ENCODE measurements around the gene MMP27.

MMP27 gene

DNA sequence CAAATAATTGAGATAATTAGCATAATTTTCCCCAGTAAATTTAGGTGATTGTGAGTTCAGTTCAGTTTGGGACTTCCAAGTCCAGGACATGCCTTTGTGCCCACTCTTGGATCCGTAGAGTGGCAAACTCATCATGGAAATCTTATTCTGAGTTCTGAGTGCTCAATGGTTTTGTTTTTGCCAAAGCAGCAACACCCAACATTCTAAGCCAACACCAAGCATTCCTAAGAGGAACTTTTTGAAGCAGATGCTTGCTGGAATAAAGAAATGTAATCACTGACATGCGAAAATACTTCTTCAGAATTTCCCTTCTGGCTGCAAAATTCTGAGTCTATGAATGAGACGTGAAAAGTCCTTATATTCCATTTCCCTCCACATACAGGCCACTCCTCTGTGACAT lies 10.4 kb downstream of the MMP27 start:
- Histone ChIP-seq H3K4me1 (ENCODE audit: control insufficient read depth, insufficient read depth, low read length) (no peaks in the 10 kb centered on the region), H3K27me3 (ENCODE audit: control insufficient read depth, insufficient read depth, low read length) (no peaks in the 10 kb centered on the region), H3K9ac (ENCODE audit: low read length) (no peak overlapping the region), H3K36me3 (ENCODE audit: control insufficient read depth, insufficient read depth, low read length) (no peaks in the 10 kb centered on the region), H3K4me3 (ENCODE audit: low read depth, low read length) (no peak overlapping the region), H3K9me3 (ENCODE audit: control insufficient read depth, insufficient read depth, low read depth, low read length) (no peaks in the 10 kb centered on the region), H3K27ac (ENCODE audit: low read depth, low read length) (no peak overlapping the region)

DNA sequence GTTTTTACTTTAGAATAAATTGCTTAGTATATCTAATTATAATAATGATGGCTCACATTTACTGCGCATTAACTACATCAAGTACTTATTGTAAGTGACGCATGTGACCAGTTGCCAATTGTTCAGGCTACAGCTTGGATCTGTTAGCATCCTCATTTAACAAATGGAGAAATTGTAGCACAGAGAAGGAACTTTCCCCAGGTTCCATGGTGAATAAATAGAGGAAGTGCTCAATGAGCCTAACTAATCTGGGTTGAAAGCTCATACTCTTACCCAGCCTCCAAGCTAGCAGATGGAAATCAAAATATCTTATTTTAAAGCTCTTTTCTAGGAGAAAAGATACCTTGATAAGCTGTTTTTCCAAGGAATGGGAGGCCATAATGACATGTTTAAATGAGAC lies 19.8 kb downstream of the MMP27 start:
- H3K27me3 ChIP-seq (ENCODE audit: control insufficient read depth, insufficient read depth, low read length): no peaks in the 10 kb centered on the region

DNA sequence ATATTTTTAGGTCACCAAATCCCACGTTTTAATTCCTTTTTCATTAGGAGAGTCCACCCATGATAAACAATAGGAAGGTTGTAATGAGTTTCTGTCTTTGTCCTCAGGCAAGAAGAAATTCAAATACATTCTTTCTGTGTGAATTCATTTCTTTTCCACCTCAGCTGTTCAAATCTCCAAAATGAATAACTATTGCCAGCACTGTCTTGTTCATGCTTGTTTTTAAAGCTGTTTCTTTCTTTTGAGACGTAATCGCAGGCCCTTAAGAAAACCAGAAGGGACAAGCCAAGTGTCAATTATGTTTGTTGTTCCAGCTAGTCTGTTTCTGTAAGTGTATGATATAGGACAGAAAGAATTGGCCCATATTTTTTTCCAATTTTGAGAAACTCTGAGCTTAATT lies 20.2 kb downstream of the MMP27 start:
- H3K27me3 ChIP-seq (ENCODE audit: control insufficient read depth, insufficient read depth, low read length): no peaks in the 10 kb centered on the region
- no peak overlapping the region for H3K4me3 ChIP-seq (ENCODE audit: low read depth, low read length)
- no peak overlapping the region for H3K27ac ChIP-seq (ENCODE audit: low read depth, low read length)
- no peaks in the 10 kb centered on the region for H3K36me3 ChIP-seq (ENCODE audit: control insufficient read depth, insufficient read depth, low read length)
- no peaks in the 10 kb centered on the region for H3K4me1 ChIP-seq (ENCODE audit: control insufficient read depth, insufficient read depth, low read length)
- H3K9me3 ChIP-seq (ENCODE audit: control insufficient read depth, insufficient read depth, low read depth, low read length): peaks cover 4% of the 10 kb centered on the region; the same call in 1 of the 2 replicates
- H3K9ac ChIP-seq (ENCODE audit: low read length): no peak overlapping the region

More for the DNA sequence above, 19.8 kb downstream of the MMP27 start:
- Histone ChIP-seq H3K4me1 (ENCODE audit: control insufficient read depth, insufficient read depth, low read length) (no peaks in the 10 kb centered on the region), H3K9ac (ENCODE audit: low read length) (no peak overlapping the region), H3K4me3 (ENCODE audit: low read depth, low read length) (no peak overlapping the region), H3K36me3 (ENCODE audit: control insufficient read depth, insufficient read depth, low read length) (no peaks in the 10 kb centered on the region), H3K9me3 (ENCODE audit: control insufficient read depth, insufficient read depth, low read depth, low read length) (peaks cover 4% of the 10 kb centered on the region; the same call in 1 of the 2 replicates), H3K27ac (ENCODE audit: low read depth, low read length) (no peak overlapping the region)

DNA sequence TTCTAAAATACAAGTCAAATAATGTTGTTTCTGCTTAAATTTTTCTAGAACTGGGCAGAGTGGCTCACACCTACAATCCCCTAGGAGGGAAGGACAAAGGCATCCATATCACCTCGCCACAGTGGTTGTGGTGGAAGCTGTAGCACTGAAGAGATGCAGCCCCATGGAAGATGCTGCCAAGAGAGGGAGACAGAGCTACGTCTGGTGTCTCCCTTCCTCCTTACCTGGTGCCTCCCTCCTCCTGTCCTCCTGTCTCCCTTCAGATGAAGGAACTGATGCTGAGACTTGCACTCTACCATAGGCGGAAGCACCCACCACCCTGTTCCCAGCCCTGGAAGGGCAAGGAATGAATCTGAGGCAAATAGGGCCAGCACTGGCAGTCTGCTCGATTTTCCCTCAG lies 22.3 kb downstream of the MMP27 start:
- H3K27me3 ChIP-seq (ENCODE audit: control insufficient read depth, insufficient read depth, low read length): no peaks in the 10 kb centered on the region
- H3K9ac ChIP-seq (ENCODE audit: low read length): no peak overlapping the region
- peaks cover 4% of the 10 kb centered on the region; the same call in 1 of the 2 replicates for H3K9me3 ChIP-seq (ENCODE audit: control insufficient read depth, insufficient read depth, low read depth, low read length)
- H3K36me3 ChIP-seq (ENCODE audit: control insufficient read depth, insufficient read depth, low read length): no peaks in the 10 kb centered on the region
- no peak overlapping the region for H3K4me3 ChIP-seq (ENCODE audit: low read depth, low read length)
- no peak overlapping the region for H3K27ac ChIP-seq (ENCODE audit: low read depth, low read length)
- no peaks in the 10 kb centered on the region for H3K4me1 ChIP-seq (ENCODE audit: control insufficient read depth, insufficient read depth, low read length)

DNA sequence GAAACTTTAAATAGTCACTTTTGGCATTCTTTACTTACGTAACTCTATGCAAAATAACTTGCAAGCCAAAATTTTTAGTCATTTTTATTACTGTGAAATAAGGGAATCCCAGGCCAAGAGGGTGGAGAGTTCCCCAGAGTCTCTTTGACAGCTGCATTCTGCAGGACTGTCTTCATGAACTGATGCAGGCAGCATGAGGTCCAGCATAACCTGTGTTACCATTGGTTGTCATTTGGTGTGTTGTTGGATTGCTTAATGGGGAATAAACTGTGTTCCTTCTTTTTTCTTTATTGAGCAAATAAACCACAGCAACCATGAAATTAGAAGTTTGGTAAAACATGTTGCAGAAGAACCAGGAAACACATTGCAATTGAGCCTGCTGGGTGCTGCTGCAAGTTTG lies 24.6 kb downstream of the MMP27 start:
- no peaks in the 10 kb centered on the region for H3K9me3 ChIP-seq (ENCODE audit: control insufficient read depth, insufficient read depth, low read depth, low read length)
- H3K27ac ChIP-seq (ENCODE audit: low read depth, low read length): no peak overlapping the region
- H3K36me3 ChIP-seq (ENCODE audit: control insufficient read depth, insufficient read depth, low read length): no peaks in the 10 kb centered on the region
- H3K4me3 ChIP-seq (ENCODE audit: low read depth, low read length): no peak overlapping the region
- no peaks in the 10 kb centered on the region for H3K27me3 ChIP-seq (ENCODE audit: control insufficient read depth, insufficient read depth, low read length)
- H3K4me1 ChIP-seq (ENCODE audit: control insufficient read depth, insufficient read depth, low read length): peaks cover 6% of the 10 kb centered on the region; the same call in 1 of the 2 replicates
- no peak overlapping the region for H3K9ac ChIP-seq (ENCODE audit: low read length)

DNA sequence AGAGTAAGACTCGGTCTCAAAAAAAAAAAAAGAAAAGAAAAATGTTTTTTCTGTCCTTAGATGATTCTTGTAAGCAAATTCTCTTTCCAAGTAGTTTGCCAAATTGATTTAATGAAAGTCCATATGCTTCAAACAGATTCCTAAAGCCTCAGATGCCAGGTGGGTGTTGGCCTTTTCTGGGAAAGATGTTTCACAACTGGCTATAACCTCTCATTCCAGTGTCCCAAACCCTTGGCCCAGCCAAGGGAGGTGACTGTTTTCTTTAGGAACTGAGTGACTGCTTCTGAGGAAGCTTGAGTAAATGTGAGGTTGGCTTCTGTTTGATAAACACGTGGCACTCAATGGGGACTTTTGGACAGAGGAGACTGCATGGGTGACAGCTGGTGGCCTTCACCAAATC lies 27.5 kb downstream of the MMP27 start:
- Histone ChIP-seq H3K27ac (ENCODE audit: low read depth, low read length) (no peak overlapping the region), H3K4me3 (ENCODE audit: low read depth, low read length) (no peak overlapping the region), H3K4me1 (ENCODE audit: control insufficient read depth, insufficient read depth, low read length) (peaks cover 6% of the 10 kb centered on the region; the same call in 1 of the 2 replicates), H3K27me3 (ENCODE audit: control insufficient read depth, insufficient read depth, low read length) (no peaks in the 10 kb centered on the region), H3K36me3 (ENCODE audit: control insufficient read depth, insufficient read depth, low read length) (no peaks in the 10 kb centered on the region), H3K9ac (ENCODE audit: low read length) (no peak overlapping the region), H3K9me3 (ENCODE audit: control insufficient read depth, insufficient read depth, low read depth, low read length) (no peaks in the 10 kb centered on the region)

DNA sequence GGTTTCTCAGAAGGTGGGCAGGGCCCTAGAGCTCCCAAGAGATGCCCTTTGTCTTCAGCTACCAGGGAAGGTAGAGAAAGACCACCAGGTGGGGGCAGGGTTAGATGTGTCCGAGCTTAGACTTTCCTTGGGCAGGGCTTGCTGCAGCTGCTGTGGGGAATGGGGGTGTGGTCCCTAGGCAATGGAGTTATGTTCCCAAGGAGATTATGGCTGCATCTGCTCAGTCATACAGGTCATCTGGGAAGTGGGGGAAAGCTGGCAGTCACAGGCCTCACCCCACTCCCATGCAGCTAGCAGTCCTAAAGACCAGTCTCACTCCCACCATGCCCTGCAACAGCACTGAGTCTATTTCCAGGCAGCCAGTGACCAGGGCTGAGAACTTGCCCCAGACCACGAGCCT lies 29.5 kb downstream of the MMP27 start:
- Histone ChIP-seq H3K4me3 (ENCODE audit: low read depth, low read length) (no peak overlapping the region), H3K27me3 (ENCODE audit: control insufficient read depth, insufficient read depth, low read length) (no peaks in the 10 kb centered on the region), H3K27ac (ENCODE audit: low read depth, low read length) (no peak overlapping the region), H3K4me1 (ENCODE audit: control insufficient read depth, insufficient read depth, low read length) (peaks cover 6% of the 10 kb centered on the region; the same call in 1 of the 2 replicates), H3K36me3 (ENCODE audit: control insufficient read depth, insufficient read depth, low read length) (no peaks in the 10 kb centered on the region), H3K9me3 (ENCODE audit: control insufficient read depth, insufficient read depth, low read depth, low read length) (no peaks in the 10 kb centered on the region), H3K9ac (ENCODE audit: low read length) (no peak overlapping the region)

DNA sequence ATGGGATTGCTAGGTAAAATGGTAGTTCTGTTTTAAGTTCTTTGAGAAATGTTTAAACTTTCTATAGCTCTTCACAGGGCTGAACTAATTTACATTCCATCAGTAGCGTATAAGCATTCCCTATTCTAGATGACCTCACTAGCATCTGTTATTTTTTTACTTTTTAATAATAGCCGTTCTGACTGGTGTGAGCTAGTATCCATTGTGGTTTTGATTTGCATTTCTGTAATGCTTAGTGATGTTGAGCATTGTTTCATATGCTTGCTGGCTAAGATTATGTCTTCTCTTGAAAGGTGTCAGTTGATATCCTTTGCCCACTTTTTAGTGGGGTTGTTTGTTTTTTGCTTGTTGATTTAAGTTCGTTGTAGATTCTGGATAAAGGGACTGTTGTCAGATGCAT lies 35.9 kb downstream of the MMP27 start:
- H3K9ac ChIP-seq (ENCODE audit: low read length): no peak overlapping the region
- no peaks in the 10 kb centered on the region for H3K4me1 ChIP-seq (ENCODE audit: control insufficient read depth, insufficient read depth, low read length)
- H3K27me3 ChIP-seq (ENCODE audit: control insufficient read depth, insufficient read depth, low read length): no peaks in the 10 kb centered on the region
- no peak overlapping the region for H3K27ac ChIP-seq (ENCODE audit: low read depth, low read length)
- no peak overlapping the region for H3K4me3 ChIP-seq (ENCODE audit: low read depth, low read length)
- no peaks in the 10 kb centered on the region for H3K9me3 ChIP-seq (ENCODE audit: control insufficient read depth, insufficient read depth, low read depth, low read length)
- no peaks in the 10 kb centered on the region for H3K36me3 ChIP-seq (ENCODE audit: control insufficient read depth, insufficient read depth, low read length)

DNA sequence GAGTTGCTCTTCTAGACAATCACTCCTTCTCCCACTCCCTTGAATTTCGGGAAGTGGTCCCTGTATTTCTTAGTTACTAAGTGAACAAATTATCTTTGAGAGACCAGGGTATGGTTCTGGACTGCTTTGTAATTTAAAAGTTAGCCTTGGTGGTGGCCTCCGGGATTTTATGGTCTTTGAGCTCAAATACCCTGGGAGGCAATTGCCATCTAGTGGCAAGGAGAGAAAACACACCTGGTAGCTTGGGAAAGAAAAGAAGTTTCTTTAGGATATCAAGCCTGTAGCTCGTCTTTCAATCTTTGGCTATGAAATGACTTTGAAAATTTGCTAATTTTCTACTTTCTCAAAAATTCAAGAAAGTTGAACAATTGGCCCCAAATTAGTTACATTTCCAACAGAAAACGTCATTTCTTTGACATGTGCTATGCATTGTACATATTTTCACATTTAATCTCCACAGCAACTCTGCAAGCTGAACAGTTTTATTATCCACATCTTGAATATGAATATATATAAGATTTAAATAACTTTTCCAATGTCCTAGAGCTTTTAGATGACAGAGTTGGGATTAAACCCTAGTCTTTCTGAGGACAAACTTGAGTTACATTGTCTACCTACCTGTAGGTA lies 39.1 kb downstream of the MMP27 start:
- Histone ChIP-seq H3K36me3 (ENCODE audit: control insufficient read depth, insufficient read depth, low read length) (no peaks in the 10 kb centered on the region), H3K27me3 (ENCODE audit: control insufficient read depth, insufficient read depth, low read length) (no peaks in the 10 kb centered on the region), H3K27ac (ENCODE audit: low read depth, low read length) (no peak overlapping the region), H3K4me3 (ENCODE audit: low read depth, low read length) (no peak overlapping the region), H3K4me1 (ENCODE audit: control insufficient read depth, insufficient read depth, low read length) (no peaks in the 10 kb centered on the region), H3K9ac (ENCODE audit: low read length) (no peak overlapping the region), H3K9me3 (ENCODE audit: control insufficient read depth, insufficient read depth, low read depth, low read length) (no peaks in the 10 kb centered on the region)

DNA sequence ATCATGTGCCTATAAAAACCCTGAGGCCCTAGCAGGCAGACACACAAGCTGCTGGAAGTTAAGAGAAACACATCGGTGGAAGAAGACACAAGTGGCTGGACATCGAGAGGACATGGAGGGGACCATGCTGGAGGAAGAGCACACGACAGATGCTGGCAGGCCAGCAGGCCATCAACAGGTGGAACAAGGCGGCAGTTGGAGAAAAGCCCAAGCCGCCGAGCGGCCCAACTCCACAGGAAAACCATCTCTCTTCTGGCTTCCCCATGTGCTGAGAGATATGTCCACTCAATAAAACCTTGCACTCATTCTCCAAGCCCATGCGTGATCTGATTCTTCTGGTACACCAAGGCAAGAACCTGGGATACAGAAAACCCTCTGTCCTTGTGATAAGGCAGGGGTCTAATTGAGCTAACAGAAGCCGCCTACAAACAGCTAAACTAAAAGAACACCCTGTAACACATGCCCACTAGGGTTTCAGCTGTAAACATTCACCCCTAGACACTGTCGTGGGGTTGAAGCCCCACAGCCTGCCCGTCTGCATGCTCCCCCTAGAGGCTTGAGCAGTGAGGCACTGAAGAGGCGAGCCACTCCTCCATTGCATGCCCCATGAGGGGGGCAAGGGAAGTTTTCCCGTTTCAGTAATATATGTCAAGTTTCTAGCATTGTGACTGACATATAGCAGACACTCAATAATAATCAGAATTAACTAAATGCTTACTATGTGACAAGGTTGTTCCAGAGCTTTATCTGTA lies 41.4 kb downstream of the MMP27 start:
- Histone ChIP-seq H3K27me3 (ENCODE audit: control insufficient read depth, insufficient read depth, low read length) (no peaks in the 10 kb centered on the region), H3K9ac (ENCODE audit: low read length) (no peak overlapping the region), H3K36me3 (ENCODE audit: control insufficient read depth, insufficient read depth, low read length) (no peaks in the 10 kb centered on the region), H3K4me3 (ENCODE audit: low read depth, low read length) (no peak overlapping the region), H3K4me1 (ENCODE audit: control insufficient read depth, insufficient read depth, low read length) (no peaks in the 10 kb centered on the region), H3K27ac (ENCODE audit: low read depth, low read length) (no peak overlapping the region), H3K9me3 (ENCODE audit: control insufficient read depth, insufficient read depth, low read depth, low read length) (no peaks in the 10 kb centered on the region)

DNA sequence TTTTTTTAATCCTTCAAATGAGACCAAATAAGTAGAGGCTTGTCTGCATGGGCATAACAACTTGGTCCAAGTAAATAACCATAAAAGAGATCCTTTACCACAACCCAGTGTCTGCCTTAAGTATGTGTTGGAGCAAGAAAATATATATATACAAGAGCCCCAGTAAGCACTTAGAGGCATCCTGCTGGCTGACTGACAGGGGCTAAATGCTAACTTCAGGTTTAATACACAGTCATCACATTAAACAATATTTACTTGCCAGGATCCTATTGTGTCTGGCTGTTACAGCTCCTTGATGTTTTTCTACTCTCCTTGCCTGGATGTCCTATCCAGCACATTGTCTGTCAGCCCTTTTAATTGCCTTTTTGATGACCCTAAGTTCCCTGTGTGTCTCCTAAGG lies 43.0 kb downstream of the MMP27 start:
- no peak overlapping the region for H3K9ac ChIP-seq (ENCODE audit: low read length)
- no peaks in the 10 kb centered on the region for H3K36me3 ChIP-seq (ENCODE audit: control insufficient read depth, insufficient read depth, low read length)

More for the DNA sequence above, 43.0 kb downstream of the MMP27 start:
- Histone ChIP-seq H3K4me3 (ENCODE audit: low read depth, low read length) (no peak overlapping the region), H3K4me1 (ENCODE audit: control insufficient read depth, insufficient read depth, low read length) (no peaks in the 10 kb centered on the region), H3K27ac (ENCODE audit: low read depth, low read length) (no peak overlapping the region), H3K27me3 (ENCODE audit: control insufficient read depth, insufficient read depth, low read length) (no peaks in the 10 kb centered on the region), H3K9me3 (ENCODE audit: control insufficient read depth, insufficient read depth, low read depth, low read length) (no peaks in the 10 kb centered on the region)

Data from HUES6 (cell line).